DND-41 (cell line): ENCODE data around the gene TGIF2.

Source experiments
- ATAC-seq: fragments of 200-7000 bp; cut with Tn5 transposase; 3 replicates; pipeline ENCODE4 v1.9.1; 2021; ENCODE audit warnings: low read depth; ENCODE audit not compliant: insufficient read depth
- DNase-seq: peaks from one replicate; pipeline ENCODE4 v3.0.0-alpha.2; 2020
- H2AFZ ChIP-seq: 2 replicates; pipeline ENCODE4 v1.6.0; 2012; ENCODE audit warnings: low read depth, low read length
- H3K27ac ChIP-seq: 2 replicates; pipeline ENCODE4 v1.5.1; 2012; ENCODE audit warnings: low read length, inconsistent platforms
- H3K27me3 ChIP-seq: fragments of 200-600 bp; sonication (generic); 2 replicates; pipeline ENCODE4 v1.6.0; 2012; ENCODE audit warnings: low read length, mild to moderate bottlenecking, inconsistent platforms; ENCODE audit not compliant: insufficient read depth, poor library complexity
- H3K36me3 ChIP-seq: 2 replicates; pipeline ENCODE4 v1.5.1; 2012; ENCODE audit warnings: low read length, inconsistent platforms; ENCODE audit not compliant: insufficient read depth
- H3K4me1 ChIP-seq: 2 replicates; pipeline ENCODE4 v1.5.1; 2012; ENCODE audit warnings: mild to moderate bottlenecking, low read length; ENCODE audit not compliant: insufficient read depth
- H3K4me2 ChIP-seq: 2 replicates; pipeline ENCODE4 v1.6.0; 2012; ENCODE audit warnings: mild to moderate bottlenecking, moderate library complexity, low read length, inconsistent platforms; ENCODE audit not compliant: insufficient read depth
- H3K4me3 ChIP-seq, 2 experiments: fragments of 200-600 bp in 1 of 2; shearing (Covaris generic) in 1 of 2; 2 replicates each; pipeline ENCODE4 v1.5.1; 2012 to 2016; ENCODE audit warnings: inconsistent platforms in 2 of 2, low read length in 2 of 2, mild to moderate bottlenecking in 2 of 2, low read depth in 1 of 2, moderate library complexity in 1 of 2
- H3K79me2 ChIP-seq: 2 replicates; pipeline ENCODE4 v1.6.0; 2012; ENCODE audit warnings: low read length, inconsistent platforms; ENCODE audit not compliant: insufficient read depth
- H3K9ac ChIP-seq: 2 replicates; pipeline ENCODE4 v1.6.0; 2012; ENCODE audit warnings: low read depth, mild to moderate bottlenecking, inconsistent platforms, low read length, moderate library complexity
- H3K9me3 ChIP-seq: 2 replicates; pipeline ENCODE4 v1.5.1; 2012; ENCODE audit warnings: low read length, moderate library complexity, mild to moderate bottlenecking, inconsistent platforms; ENCODE audit not compliant: insufficient read depth, severe bottlenecking
- H4K20me1 ChIP-seq: 2 replicates; pipeline ENCODE4 v1.6.0; 2012; ENCODE audit warnings: low read length; ENCODE audit not compliant: insufficient read depth
- CTCF ChIP-seq: IDR thresholded peaks from 2 replicates; pipeline ENCODE4 v1.5.1; 2012; ENCODE audit warnings: borderline replicate concordance, low read length, moderate library complexity, mild to moderate bottlenecking; ENCODE audit not compliant: poor library complexity, severe bottlenecking; ENCODE audit errors: extremely low read depth
- EZH2 ChIP-seq: IDR thresholded peaks from 3 replicates; pipeline ENCODE4 v1.6.1; 2012; ENCODE audit warnings: borderline replicate concordance, low read depth, mild to moderate bottlenecking, moderate library complexity, low read length, inconsistent platforms; ENCODE audit not compliant: severe bottlenecking

TGIF2 gene

GRCh38 chr20:36613974-36614373 lies 40.6 kb downstream of the TGIF2 start:
- Histone ChIP-seq H3K79me2 (peaks cover 5% of the 10 kb centered on the region), H3K9me3 (no peaks in the 10 kb centered on the region), H3K27ac (no peak overlapping the region), H2AFZ (no peak overlapping the region), H3K4me3 (no peak overlapping the region), H3K36me3 (peaks cover 62% of the 10 kb centered on the region), H3K4me1 (no peaks in the 10 kb centered on the region), H3K4me2 (no peak overlapping the region), H3K9ac (no peak overlapping the region), H3K27me3 (no peaks in the 10 kb centered on the region), H4K20me1 (peaks cover 24% of the 10 kb centered on the region; the same call in 1 of the 2 replicates)
- no peak for TF ChIP-seq EZH2
- no peak for TF ChIP-seq CTCF
- DNase-seq (no peak), ATAC-seq (no peak)

GRCh38 chr20:36614781-36615557 lies 41.6 kb downstream of the TGIF2 start:
- ATAC-seq: no peak; the same call in 2 of the 3 replicates
- no peak overlapping the region for H3K27ac ChIP-seq

GRCh38 chr20:36620917-36621316 lies 47.5 kb downstream of the TGIF2 start:
- Histone ChIP-seq H3K4me1 (no peaks in the 10 kb centered on the region), H3K9me3 (no peaks in the 10 kb centered on the region), H3K79me2 (no peaks in the 10 kb centered on the region), H2AFZ (no peak overlapping the region), H3K27ac (no peak overlapping the region), H3K4me3 (no peak overlapping the region), H4K20me1 (no peaks in the 10 kb centered on the region), H3K36me3 (no peaks in the 10 kb centered on the region), H3K4me2 (no peak overlapping the region), H3K27me3 (no peaks in the 10 kb centered on the region), H3K9ac (no peak overlapping the region)
- DNase-seq (no peak), ATAC-seq (no peak)
- no peak for TF ChIP-seq EZH2
- no peak for TF ChIP-seq CTCF

More at GRCh38 chr20:36614781-36615557, 41.6 kb downstream of the TGIF2 start:
- Histone ChIP-seq H2AFZ (no peak overlapping the region), H3K9ac (no peak overlapping the region), H3K4me3 (no peak overlapping the region), H3K9me3 (no peaks in the 10 kb centered on the region), H3K4me1 (no peaks in the 10 kb centered on the region), H4K20me1 (peaks cover 19% of the 10 kb centered on the region; the same call in 1 of the 2 replicates), H3K79me2 (no peaks in the 10 kb centered on the region; the same call in 1 of the 2 replicates), H3K4me2 (no peak overlapping the region), H3K27me3 (no peaks in the 10 kb centered on the region), H3K36me3 (peaks cover 52% of the 10 kb centered on the region)
- no peak for TF ChIP-seq EZH2
- TF ChIP-seq CTCF: no peak
- no peak for DNase-seq
